ENCODE results near the gene ATP8A1.

- TF ChIP-seq CTCF (conservative IDR thresholded peaks at IDR 0.05) (no peak), ZFX (IDR thresholded peaks at IDR 0.05) (no peak)
Measured at GRCh38 chr4:42586775-42587174, 70.1 kb downstream of the ATP8A1 start.
